Activated T-helper 1 cell treated with Interleukin-2 at 50 U/mL for 16 hours (primary cell): ENCODE measurements around the gene TTC39B.
"Not testable (repeated sequence)": the region's sequence is repeated elsewhere in the genome, so short reads cannot be mapped to it uniquely, and the experiment has no call there.

ENCODE experiments used
- DNase-seq: peaks from one replicate; pipeline ENCODE4 v3.0.0-alpha.2; 2020; ENCODE audit warnings: low read depth

TTC39B gene

DNA sequence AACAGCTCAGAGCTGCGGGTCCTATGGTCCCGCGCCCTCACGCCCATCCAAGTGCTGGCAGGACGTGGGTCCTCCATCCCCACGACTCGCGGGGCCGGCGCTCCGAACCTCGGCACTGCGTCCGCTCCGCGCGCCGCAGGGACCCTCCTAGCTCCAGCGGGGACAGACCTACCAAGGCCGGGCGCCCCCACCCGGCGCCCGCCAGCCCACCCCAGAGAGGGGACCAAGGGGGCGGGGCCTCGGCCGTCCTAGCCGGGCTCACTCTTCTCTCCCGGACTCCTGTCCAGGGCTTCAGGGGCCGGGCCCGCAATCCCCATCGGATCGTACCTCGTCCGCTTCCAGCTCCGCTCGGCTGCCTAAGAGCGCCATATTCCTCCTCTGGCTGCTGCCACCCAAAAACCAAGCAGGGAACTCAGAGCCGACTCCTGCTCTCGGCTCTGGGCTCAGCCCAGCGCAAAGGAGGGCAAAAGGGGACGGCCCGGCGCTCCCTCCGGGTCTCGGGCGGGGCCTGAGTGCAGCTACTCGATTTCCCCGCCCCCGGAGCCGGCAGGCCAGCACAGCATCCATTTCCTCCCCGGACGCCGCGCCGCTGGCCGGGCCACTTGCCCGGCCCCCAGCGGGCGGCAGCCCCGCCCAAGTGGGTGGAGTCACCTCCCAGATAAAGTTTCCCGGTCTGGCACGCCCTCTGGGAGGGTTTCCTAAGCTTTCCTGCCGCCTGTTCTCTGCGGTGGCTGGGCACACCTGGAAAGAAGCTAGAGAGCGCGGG is at the start of gene TTC39B:
Gene TTC39B (minus strand): TSS at position 460 of the 766 bp plus-strand sequence. CDS start 91 bp downstream, at position 369.
- peak; percentile 69 for DNase-seq

DNA sequence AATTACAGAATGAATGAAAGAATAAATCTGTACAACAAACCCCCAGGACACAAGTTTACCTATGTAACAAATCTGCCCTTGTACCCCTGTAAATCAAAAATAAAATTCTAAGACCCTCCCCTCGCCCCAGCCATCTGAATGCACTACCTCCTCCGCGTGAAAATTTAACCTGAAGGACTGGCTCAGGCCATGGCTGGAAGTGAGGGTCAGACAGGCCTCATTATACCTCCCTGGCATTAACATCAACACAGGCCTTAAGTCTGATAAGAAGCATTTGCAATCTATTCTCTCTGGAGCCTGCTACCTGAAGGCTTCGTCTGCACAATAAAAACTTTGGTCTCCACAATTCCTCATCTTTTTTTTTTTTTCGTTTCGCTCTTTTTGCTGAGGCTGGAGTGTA is 48.7 kb upstream of the TTC39B start:
- DNase-seq, result no peak

DNA sequence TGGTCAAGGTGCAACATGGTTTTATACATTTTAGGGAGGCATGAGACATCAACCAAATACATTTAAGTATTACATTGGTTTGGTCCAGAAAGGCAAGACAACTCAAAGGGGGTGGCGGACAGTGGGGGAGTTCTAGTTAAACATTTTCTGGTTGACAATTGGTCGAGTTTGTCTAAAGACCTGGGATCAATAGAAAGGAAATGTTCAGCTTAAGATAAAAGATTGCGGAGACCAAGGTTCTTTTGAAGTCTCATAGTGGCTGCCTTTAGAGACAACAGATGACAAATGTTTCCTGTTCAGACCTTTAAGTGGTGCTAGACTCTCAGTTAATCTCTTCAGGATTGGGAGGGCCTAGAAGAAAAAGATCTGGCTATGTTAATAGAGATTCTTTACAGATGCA is 47.7 kb upstream of the TTC39B start:
- no peak for DNase-seq

DNA sequence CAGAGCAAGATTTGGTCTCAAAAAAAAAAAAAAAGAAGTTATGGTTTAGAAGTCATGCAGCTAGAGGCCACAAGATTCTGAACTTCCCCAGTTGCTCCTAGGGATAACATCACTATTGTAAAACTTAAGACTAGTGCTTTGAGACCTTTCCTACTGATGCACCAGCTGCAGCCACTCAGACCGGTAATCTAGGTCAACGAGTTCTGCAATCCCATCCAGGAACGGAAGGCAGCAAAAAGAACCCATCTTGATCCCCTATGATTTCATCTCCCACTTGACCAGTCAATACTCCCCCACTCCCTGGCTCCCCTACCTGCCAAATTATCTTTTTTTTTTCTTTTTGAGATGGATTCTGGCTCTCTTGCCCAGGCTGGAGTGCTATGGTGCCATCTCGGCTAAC is 46.9 kb upstream of the TTC39B start:
- DNase-seq, result no peak

DNA sequence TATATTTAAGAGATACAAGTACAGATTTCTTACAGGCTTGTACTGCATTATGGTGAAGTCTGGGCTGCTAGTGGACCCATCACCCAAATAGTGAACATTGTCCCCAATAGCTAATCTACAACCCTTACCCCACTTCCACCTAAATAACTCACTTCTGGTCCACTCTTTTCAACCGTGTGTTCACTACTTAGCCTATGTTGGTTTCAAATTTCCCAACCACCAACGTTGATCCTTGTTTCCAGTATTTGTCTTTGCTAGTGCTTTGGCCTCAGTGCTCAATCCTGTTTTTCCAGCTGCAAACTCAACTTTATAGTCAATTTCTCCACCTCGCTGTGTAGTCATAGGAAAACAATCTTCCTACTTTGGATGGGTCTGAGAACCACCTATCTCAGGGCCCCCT is 45.3 kb upstream of the TTC39B start:
- DNase-seq, result no peak

DNA sequence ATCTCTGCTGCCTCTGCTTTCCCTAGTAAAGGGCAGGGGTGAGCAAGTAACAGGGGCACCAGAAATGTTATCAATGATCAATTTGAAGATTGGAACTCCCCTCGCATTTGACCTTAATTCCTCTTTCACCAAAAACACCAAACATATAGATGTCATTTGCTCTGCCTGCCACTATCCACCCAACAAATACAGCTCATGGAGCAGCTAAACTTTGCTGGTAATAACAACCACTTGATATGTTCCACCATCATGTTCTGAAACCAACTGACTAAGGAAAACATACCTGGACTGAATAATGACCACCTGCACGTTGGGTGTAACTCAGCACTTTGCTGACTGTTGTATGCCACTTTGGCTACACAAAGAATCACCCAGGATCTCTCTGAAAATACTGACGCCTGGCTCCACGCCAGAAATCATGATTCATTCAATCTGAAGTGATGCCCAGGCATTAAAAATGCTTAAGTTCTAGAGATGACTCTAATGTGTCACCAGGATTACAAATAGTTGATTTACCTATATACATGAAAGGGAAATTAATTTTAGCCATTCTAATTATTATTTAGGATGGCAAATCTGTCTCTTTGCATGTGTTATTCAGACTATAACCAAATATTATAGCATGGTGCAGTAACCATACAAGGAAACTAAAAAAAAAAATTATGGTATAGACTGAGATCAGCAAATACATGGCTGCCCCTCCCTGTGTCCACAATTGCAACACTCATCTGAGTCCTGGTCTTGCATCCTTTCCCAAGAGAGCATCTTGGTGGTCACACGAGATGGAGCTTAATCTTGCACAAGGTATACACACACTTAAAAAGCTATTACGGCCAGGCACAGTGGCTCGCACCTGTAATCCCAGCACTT is 43.1 kb upstream of the TTC39B start:
- no peak for DNase-seq

DNA sequence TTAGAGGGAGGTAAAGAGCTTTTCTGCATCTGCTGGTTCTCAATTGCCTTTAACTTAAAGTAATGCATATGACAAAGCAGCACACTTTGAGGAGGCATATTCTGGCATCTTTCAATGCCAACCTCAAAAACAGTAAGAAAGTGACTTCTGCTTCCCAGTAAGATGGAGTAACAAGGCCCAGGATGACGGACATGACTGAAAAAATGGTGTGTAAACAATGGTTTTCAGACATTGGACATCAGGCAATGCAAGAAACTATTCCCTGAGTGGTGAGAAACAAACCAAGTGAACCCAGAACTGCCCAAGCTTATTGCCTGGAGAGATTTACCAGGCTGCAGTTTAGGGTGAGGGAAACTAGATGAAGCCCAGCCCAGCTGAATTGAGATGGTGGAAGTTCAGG is 39.8 kb upstream of the TTC39B start:
- no peak for DNase-seq

DNA sequence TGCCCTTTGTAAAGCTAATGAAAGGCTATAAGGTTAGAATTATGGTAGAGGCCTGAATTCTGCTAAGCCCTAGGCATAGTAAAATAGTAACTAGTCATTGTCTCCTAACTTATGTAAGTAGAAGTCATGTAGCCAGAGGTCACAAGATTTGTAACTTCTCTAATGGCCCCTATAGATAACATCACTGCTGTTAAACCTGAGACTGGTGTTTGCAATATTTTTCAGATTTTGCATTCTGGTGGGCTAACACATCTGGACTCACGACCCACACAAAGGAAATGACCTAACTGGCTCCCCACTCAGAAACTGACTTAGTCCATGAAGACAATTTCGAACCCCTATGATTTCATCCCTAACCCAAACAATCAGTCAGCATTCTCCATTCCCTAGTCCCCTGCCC is 37.2 kb upstream of the TTC39B start:
- no peak for DNase-seq

DNA sequence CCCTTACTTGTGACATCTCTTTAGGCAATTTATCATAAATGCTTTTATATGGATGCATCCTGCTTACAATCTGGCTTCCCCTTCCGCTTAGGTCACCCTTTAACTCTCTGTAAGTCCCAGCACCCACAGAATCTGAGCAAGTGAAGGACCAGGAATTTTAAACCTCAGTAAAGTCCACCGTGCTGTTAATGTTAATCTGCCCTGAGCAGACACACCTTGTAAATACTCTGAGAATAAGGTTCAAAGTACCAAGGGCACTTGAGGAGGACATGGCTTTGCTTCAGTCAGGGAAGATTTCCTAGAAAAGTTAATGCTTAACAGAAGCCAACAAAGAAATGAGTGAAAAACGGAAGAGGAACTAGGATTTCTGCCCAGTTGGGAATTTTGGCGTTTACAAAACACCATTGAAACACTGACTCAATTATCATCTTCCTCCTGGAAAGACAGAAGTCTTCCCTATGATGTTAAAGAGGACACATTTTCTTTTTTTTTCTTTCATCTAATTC is 26.4 kb upstream of the TTC39B start:
- no peak for DNase-seq

DNA sequence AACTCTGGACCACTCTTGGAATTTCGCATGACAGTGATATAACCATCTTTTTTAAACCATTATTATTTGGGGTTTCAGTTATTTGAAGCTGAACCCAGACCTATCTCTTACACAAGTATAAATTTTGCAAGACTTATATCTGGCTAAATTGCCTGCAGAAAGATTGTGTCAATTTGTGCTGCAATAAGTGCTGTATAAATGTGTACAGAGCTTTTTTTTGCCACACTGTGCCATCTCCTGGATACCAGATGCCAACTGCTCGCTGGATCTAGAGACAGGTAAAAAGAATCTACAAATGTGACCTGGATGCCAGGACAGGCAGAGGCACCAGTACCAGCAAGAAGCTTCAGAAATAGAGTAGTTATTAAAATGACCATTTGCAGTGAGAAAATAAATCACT is 25.9 kb upstream of the TTC39B start:
- no peak for DNase-seq

DNA sequence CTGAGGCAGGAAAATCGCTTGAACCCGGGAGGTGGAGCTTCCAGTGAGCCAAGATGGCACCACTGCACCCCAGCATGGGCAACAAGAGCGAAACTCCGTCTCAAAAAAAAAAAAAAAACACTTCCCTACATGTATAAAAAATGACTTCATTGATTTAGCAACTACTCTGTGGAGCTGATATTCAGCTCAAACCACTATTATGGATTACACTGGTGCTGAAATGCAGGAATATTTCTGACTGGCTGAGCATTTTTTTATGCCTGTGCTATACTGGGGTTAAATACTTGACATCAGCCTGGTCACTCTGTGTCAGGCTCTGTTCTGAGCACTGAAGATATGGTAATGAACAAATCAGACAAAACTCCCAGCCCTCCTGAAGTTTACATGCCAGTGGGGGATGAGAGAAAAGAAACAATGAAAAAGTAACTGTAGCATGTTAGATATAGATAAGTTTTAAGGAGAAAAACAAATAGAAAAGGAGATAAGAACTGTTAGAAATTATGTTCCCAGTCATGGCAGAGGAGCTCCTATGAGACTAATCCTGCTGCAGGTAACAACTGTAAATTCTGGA is 22.6 kb upstream of the TTC39B start:
- DNase-seq, result no peak

DNA sequence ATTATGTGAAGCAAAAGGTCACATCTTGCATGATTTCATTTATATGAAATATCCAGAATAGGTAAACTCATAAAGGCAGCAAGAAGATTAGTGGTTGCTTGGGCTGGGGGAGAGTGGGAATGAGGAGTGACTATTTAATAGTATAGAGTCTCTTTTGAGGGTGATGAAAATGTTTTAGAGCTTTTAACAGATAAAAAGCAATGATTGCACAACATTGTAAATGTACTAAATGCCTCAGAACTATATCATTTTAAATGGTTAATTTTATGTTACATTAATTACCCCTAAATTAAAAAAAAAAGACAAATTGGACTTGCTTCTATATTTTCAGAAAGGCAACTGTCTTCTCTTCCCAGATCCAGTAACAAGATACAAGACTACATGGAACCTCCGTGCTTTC is 21.9 kb upstream of the TTC39B start:
- DNase-seq, result no peak

DNA sequence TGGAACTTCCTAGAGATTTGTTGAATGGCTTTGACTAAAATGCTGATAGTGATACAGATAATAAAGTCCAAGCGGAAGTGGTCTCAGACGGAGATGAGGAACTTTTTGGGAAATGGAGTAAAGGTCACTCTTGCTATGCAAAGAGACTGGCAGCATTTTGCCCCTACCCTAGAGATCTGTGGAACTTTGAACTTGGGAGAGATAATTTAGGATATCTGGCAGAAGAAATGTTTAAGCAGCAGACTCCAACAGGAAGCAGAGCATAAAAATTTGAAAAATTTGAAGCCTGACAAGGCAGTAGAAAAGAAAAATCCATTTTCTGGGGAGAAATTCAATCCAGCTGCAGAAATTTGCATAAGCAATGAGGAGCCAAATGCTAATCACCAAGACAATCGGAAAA is 15.7 kb upstream of the TTC39B start:
- DNase-seq, result not testable (repeated sequence)

DNA sequence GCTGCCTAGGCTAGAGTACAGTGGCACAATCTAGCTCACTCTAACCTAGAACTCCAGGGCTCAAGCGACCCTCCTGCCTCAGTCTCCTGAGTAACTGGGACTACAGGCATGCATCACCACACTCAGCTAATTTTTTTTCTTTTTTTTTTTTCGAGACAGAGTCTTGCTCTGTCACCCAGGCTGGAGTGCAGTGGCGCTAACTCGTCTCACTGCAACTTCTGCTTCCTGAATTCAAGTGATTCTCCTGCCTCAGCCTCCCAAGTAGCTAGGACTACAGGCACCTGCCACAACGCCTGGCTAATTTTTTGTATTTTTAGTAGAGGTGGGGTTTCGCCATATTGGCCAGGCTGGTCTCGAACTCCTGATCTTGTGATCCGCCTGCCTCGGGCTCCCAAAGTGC is 12.6 kb upstream of the TTC39B start:
- DNase-seq, result not testable (repeated sequence)

DNA sequence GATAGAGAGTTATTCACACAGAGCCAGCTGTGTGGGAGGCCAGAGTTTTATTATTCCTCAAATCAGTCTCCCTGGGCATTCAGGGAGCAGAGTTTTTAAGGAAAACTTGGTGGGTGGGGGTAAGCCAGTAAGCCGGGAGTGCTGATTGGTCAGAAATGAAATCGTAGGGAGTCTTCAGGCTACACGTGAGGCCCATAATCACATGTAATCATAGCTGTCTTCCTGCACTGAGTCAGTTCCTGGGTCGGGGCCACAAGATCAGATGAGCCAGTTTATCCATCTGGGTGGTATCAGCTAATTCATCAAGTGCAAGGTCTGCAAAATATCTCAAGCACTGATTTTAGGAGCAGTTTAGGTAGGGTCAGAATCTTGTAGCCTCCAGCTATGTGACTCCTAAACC is 10.8 kb upstream of the TTC39B start:
- no peak for DNase-seq

DNA sequence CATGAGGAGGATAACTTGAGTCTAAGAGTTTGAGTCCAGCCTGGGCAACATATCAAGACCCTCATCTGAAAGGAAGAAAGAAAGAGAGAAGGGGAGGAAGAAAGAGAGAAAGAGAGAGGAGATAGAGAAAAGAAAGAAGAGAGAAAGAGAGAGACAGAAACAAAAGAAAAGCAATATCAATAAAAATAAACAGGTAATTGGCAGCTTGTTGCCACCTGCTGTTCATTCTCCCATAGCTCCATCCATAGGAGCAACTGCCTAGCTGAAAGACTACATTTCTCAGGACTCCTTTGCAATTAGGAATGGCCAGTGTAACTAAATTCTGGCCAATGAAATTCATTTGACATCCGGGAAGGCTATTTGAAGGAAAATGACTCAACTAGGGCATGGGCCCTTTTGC is 4.6 kb upstream of the TTC39B start:
- no peak for DNase-seq

DNA sequence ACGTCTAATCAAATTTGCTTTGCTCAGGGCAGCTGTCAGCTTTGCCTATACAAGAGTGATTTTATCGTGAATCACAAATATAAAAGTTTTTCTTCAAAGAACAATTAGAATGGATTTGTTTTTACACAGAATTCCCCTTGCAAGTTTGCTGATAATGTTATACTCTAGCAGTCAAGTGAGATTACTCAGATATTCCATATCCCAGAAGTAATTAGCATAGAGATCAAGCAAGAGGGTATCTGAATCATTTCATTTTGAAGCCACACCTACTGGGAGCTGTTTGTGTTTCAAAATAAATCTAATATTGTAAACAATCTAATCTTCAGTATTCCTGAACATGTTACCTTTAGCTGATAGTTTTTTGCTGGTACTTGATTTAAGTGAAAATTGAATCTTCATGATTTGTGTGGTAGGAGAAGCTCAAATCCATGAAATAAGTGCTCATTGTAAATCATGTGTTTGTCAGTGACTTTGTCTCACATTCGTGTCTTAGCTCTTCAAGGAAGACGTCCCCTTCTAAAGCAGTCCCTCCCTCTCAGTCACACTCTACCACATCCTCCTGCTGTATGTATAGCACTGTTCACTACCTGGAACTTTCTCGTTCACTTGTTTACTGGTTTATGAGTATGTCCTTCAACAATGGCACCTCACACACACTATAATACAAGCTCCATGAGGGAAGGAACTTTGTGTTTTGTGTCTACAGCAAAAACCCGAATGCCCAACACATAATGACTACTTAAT is 3.3 kb upstream of the TTC39B start:
- no peak for DNase-seq

DNA sequence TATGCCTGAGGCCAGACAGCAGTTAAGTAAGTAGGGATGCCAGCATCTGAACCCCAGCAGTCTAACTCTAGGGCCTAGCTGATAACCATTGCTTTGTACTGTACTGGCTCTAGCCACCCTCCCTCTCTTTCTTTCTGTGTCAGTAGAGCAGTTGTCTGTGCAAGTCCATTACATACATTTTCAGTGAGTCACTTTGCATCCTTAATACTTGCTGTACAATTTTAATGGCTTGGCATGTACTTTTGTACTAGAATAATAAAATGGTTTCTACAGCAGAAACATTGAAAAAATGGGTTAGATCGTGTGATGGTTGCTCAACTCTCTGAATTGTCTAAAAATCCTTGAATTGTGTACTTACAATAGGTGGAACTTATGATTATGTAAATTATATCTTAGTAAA is 1.5 kb upstream of the TTC39B start:
- DNase-seq, result no peak

DNA sequence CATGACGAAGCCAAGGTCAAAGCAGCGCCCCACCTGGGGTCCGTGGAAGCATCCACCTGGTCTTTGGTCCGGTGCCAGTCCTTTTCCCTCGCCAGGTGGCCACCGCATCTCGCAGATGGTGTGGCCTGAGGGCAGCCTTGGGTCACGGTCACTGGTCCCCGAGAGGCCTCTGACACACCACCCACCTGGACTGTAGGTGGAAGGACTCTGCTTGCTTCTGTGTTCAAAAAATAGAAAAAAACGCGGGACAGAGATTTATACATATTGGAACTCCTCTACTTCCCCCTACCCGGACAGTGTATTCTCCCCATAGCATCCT is 466 bp upstream of the TTC39B start:
- no peak for DNase-seq

DNA sequence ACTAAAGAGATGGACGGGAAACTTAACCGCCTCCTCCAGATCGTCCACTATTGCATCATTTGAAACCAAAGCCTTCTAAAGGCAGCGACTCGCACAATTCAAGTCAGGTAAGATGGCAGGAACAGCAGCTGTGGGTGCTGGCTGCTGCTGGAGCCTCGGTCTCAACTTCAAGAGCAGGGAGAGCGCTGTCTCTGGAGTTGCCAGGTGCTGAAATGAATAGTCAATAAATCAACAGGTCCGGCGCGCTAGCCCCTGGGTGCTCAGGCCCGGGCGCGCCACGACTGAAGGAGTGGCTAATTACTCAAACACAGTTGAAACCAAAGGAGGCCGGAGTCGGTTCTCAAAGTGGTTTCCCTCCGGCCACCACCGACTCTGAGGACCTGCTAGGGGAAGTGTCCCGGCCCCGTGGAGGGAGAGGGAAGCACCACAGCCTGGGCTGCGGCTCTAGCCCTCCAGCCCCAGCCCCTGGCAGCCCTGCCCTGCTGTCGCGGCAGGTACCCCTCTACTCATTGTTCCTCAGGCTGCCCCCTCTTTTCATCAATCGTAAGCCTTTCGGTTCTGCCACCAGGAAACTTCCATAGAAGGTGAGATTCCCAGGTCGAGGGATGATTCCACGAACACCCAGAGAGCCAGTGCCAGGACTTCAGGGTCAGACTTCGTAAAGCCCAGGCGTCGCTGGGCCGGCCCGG is 804 bp downstream of the TTC39B start:
- peak; percentile 14 for DNase-seq

DNA sequence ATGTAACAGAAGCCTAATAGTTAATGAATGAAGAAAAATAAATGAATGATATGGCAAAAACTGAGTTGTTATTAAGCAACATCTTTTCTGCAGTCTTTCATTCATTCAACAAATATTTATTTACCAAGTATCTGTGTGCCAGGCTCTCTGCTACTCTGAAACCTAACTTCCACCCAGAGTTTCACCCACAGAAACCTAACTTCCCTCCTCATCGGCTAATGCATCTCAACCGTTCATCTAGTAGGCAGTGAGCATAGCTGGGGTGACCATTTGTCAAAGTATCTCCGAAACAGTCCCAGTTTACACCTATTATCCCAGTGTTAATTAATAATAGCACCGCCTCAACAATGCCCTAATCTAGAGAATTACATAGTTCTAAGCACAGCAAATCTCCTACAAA is 1.5 kb downstream of the TTC39B start:
- DNase-seq, result no peak

DNA sequence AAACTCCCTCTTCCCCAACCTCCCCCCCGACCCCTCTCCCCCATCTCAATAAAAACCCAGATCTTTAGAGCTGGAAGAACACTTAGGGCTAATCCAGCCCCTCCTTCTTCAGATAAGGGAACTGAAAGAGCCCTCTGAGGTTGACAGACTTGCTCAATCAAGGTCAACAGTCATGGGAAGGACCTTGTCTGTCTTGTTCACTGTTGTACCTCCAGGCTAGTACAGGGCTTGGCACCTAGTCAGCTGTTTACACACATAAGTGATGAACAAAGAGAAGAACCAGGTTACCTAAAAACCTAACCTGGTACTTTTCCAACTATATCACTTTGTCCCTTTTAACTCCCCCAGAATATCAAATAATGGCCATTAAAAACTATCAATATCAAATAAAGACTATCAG is 2.4 kb downstream of the TTC39B start:
- DNase-seq, result no peak
